Activated T-cell treated with anti-CD3 and anti-CD28 coated beads, Interleukin-2, amount 50 U/mL, for 72 hours (primary cell): ENCODE data around the gene MED29. TPM values are rescaled to one million over a fixed set of nuclear protein-coding genes. Genes with fewer than 3 reads are reported as not detected.

ENCODE experiments used
- ATAC-seq, 2 donors: fragments of 150-1000 bp; cut with Tn5 transposase; replicated peaks in 1 of 2; 2 replicates each; pipeline ENCODE4 v1.10.0; 2021; ENCODE audit warnings: moderate library complexity in 2 of 2, mild to moderate bottlenecking in 1 of 2
- DNase-seq, 2 donors: peaks; one replicate each; pipeline ENCODE4 v3.0.0; 2021 to 2022; ENCODE audit warnings: mixed read lengths in 1 of 2
- H3K27ac Mint-ChIP-seq: one replicate; pipeline ENCODE4 v1.8.0; 2022; ENCODE audit warnings: mild to moderate bottlenecking, moderate library complexity, mixed read lengths
- H3K27me3 Mint-ChIP-seq: one replicate; pipeline ENCODE4 v1.8.0; 2022; ENCODE audit warnings: low read depth, mixed read lengths
- H3K36me3 Mint-ChIP-seq, 2 donors: one replicate each; pipeline ENCODE4 v1.8.0; 2022; ENCODE audit warnings: mixed read lengths in 2 of 2, mild to moderate bottlenecking in 1 of 2; ENCODE audit not compliant: insufficient read depth in 2 of 2
- H3K4me1 Mint-ChIP-seq: one replicate; pipeline ENCODE4 v1.8.0; 2022; ENCODE audit warnings: low read depth, mixed read lengths
- H3K4me3 Mint-ChIP-seq, 2 donors: one replicate each; pipeline ENCODE4 v1.8.0; 2022; ENCODE audit warnings: mild to moderate bottlenecking in 2 of 2, mixed read lengths in 2 of 2, moderate library complexity in 2 of 2
- H3K9me3 Mint-ChIP-seq, 2 donors: one replicate each; pipeline ENCODE4 v1.8.0; 2022; ENCODE audit warnings: mixed read lengths in 2 of 2
- total RNA-seq, 2 donors: library from RNA; stranded (reverse); gene quantifications; one replicate each; pipeline ENCODE4 v1.2.3, GENCODE V29; 2022

The MED29 gene
- total RNA-seq, 2 donors from 2014 or later = 26.4 to 34.3 TPM

DNA sequence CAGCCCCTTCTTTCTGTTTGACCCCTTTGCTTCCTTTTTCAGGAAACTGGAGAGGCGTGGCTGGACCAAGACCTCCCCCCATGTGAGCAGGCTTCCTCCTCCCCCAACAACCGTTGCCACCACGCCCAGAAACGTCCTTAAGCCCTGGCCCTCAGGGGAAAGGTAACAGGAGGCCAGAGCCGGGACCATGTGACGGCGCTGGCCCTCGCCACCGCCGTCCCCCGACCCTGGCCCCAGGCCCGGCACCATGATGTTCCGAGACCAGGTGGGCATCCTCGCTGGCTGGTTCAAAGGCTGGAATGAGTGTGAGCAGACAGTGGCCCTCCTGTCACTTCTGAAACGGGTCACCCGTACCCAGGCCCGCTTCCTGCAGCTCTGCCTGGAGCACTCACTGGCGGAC is 34.5 kb upstream of the MED29 start:
- Mint-ChIP-seq H3K9me3 (no peaks in the 10 kb centered on the region), H3K27me3 (no peaks in the 10 kb centered on the region), H3K36me3 (peaks cover 6 to 27% of the 10 kb centered on the region in 2 donors), H3K4me3 (no peak overlapping the region), H3K27ac (no peak overlapping the region), H3K4me1 (peaks cover 24% of the 10 kb centered on the region)
- DNase-seq (no peak), ATAC-seq (no peak)

DNA sequence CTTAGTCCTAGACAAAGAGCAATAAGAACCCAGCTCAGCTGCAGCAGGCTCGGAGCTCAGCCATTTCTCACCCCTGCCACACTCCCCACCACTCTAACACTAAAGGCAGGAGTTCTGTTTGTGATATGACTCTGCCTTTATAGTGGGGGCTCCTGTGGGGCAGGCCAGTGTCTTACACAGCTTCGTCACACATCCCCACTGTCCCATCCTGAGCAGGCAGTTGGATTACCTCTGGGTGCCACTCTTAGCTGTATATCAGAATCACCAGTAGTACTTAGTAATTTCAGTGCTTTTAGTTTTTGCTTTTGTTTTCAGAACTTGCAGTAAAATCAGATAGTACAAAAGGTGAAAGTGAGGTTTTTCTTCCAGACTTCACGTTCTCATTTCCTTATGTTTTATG is 32.2 kb upstream of the MED29 start:
- no peaks in the 10 kb centered on the region for H3K9me3 Mint-ChIP-seq
- H3K36me3 Mint-ChIP-seq = peaks cover 4 to 26% of the 10 kb centered on the region in 2 donors
- H3K4me1 Mint-ChIP-seq = peaks cover 30% of the 10 kb centered on the region
- H3K4me3 Mint-ChIP-seq = no peak overlapping the region
- no peak for DNase-seq
- ATAC-seq = peak; percentile 43 to 71
- H3K27ac Mint-ChIP-seq = no peak overlapping the region
- H3K27me3 Mint-ChIP-seq = no peaks in the 10 kb centered on the region

DNA sequence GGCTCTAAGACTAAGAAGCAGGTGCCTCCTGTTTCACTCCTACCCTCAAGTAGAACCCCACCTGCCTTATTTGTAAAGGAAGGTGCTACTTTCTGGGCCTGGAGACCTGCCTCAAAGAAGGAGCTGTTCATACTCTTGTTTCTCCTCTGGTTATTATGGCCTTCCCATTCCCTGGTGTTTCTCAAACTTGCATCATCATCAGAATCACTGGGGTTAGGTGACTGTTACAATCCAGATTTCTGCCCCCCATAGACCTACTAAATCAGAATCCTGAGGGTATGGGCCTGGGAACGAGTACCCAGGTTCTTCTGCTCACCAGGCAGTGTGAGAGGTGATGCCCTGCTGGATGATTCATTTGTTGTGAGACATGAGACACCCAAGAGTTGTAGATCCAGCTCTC is 30.6 kb upstream of the MED29 start:
- peaks cover 6 to 25% of the 10 kb centered on the region in 2 donors for H3K36me3 Mint-ChIP-seq
- no peaks in the 10 kb centered on the region for H3K27me3 Mint-ChIP-seq
- peaks cover 31% of the 10 kb centered on the region for H3K4me1 Mint-ChIP-seq
- DNase-seq (no peak), ATAC-seq (no peak)
- no peak overlapping the region for H3K4me3 Mint-ChIP-seq
- H3K9me3 Mint-ChIP-seq = no peaks in the 10 kb centered on the region
- peak overlapping the region; percentile 18 for H3K27ac Mint-ChIP-seq

DNA sequence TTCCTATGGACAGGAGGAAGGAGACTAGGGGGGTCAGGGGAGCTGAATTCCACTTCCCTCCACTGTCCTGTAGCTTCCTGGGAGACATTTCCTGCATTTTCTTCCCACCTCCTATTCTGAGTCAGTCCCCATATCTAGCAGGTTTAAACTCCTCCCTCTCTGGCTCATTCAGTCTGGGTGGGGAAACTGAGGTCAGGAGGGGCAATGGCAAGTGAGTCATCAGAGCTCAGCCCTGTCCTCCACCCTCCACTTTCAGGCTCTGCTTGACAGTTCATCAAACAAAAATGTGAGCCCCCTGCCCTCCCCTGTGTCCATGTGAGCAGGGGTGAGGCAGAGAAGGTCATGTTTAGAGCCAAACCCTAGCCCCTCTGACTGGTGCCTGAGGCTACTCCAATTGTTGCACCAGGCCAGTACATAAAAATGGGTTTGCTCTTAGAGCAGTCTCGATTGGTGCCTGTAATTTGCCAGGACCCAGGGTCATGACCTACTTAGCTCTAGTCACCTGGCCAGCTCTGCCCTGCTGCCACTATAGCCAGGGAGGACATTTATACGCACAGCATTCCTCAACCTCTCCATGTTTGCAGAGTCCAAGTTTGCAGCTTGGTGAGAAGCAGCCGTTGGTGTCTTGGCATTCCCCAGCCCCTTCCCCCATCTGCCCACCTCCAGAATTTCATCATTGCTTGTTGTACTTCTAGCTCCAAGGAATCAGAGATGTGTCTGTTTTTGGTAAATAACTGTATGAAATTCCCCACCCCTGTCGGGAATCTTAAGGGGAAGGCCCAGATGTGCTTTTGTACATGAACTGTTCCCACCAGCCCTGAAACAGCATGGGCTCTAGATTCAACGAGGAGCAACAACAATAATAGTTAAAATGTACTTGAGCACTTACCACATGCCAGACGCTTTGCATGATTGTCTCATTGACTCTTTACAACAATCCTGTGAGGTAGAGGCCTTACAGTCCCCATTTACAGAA is 28.2 kb upstream of the MED29 start:
- Mint-ChIP-seq H3K4me1 (peaks cover 27% of the 10 kb centered on the region), H3K9me3 (no peaks in the 10 kb centered on the region), H3K27me3 (no peaks in the 10 kb centered on the region), H3K27ac (peak overlapping the region; percentile 32), H3K4me3 (no peak overlapping the region), H3K36me3 (peaks cover 4 to 13% of the 10 kb centered on the region in 2 donors)
- DNase-seq = no peak
- ATAC-seq = no peak

DNA sequence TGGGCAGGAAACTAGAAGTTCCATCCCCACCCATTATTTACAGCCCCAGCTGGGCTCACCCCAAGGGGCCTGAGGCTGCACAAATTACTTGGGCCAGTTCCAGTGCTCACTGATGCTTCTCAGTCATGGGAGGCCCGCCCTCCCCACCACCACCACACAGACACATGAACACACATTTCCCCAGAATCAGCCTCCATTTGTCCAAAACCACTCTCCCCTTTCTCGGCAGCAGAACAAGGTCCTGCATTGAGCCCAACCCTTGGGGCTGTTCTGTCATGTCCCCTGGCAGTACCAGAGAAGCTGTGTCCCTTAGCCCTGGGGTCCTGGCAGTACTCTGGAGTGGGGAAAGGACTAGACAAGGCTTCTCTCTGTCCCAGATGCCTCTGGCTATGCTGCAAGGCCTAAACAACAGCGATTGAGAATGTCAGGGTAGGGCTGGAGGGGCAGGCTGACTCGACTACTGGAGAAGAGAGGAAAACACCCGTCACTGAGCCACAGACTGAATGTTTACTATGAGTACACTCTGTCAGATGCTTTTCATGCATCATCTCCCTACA is 27.2 kb upstream of the MED29 start:
- peak overlapping the region; percentile 18 for H3K27ac Mint-ChIP-seq
- H3K4me3 Mint-ChIP-seq = no peak overlapping the region
- peaks cover 22% of the 10 kb centered on the region for H3K4me1 Mint-ChIP-seq
- H3K27me3 Mint-ChIP-seq = no peaks in the 10 kb centered on the region
- H3K36me3 Mint-ChIP-seq = peaks cover 6 to 13% of the 10 kb centered on the region in 2 donors
- ATAC-seq (peak; percentile 41 to 81), DNase-seq (peak in 1 of 2 donors; percentile 8)
- no peaks in the 10 kb centered on the region for H3K9me3 Mint-ChIP-seq

DNA sequence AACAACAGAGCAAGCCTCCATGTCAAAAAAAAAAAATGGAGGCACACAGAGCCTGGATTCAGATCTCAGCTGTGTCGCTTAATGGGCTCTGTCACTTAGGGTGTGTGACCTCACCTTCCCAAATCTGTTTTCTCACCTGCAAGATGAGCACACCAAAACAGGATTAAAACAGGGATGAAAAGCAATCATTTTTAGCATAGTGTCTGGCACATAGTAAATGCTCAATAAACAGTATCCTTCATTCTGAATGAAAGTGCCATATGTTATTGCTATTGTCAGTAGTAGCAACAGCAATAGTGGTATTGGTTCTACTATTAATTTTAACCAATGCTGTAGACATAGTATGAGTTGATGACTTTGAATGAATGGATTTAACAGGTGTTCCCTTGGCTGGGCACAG is 25.6 kb upstream of the MED29 start:
- Mint-ChIP-seq H3K9me3 (no peaks in the 10 kb centered on the region), H3K4me1 (peaks cover 16% of the 10 kb centered on the region), H3K36me3 (peaks cover 6 to 7% of the 10 kb centered on the region in 2 donors), H3K27me3 (no peaks in the 10 kb centered on the region), H3K4me3 (no peak overlapping the region), H3K27ac (no peak overlapping the region)
- DNase-seq = no peak
- ATAC-seq = no peak

DNA sequence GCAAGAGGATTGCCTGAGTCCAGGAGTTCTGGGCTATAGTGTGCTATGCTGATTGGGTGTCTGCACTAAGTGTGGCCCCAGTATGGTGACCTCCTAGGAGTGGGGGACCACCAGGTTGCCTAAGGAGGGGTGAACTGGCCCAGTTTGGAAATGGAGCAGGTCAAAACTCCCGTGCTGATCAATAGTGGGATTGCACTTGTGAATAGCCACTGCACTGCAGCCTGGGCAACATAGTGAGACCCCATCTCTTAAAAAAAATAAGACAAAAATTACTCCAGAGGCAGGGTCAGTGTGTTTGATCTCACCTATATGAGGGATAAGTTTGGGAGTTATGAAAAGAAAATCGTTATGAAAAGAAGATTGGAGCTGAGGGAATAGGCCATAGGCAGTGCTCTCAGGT is 22.0 kb upstream of the MED29 start:
- peaks cover 7 to 13% of the 10 kb centered on the region in 2 donors for H3K36me3 Mint-ChIP-seq
- no peak for DNase-seq
- H3K27me3 Mint-ChIP-seq = no peaks in the 10 kb centered on the region
- no peaks in the 10 kb centered on the region for H3K9me3 Mint-ChIP-seq
- no peak overlapping the region for H3K27ac Mint-ChIP-seq
- no peak for ATAC-seq
- no peak overlapping the region for H3K4me3 Mint-ChIP-seq
- no peaks in the 10 kb centered on the region for H3K4me1 Mint-ChIP-seq

DNA sequence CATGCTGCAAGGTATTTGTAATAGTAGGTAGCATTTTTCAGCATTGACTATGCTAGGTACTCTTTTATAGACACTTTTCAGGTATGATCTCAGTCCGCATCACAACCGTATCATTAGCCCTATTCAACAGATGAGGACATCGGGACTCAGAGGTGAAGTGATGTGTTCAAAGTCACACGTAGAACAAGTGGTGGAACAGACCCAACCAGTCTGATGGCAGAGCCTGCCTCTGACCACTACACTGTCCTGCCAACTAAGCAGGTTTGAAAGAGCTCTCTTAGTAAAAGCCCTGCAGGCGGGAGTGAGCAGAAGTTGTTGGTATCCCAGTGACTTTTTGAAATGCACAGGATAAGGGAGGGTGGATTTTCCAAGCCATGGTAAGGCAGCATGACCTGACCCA is 20.4 kb upstream of the MED29 start:
- H3K27ac Mint-ChIP-seq = peak overlapping the region; percentile 26
- H3K9me3 Mint-ChIP-seq = no peaks in the 10 kb centered on the region
- no peaks in the 10 kb centered on the region for H3K27me3 Mint-ChIP-seq
- no peaks in the 10 kb centered on the region for H3K4me1 Mint-ChIP-seq
- DNase-seq (no peak), ATAC-seq (no peak)
- no peak overlapping the region for H3K4me3 Mint-ChIP-seq
- H3K36me3 Mint-ChIP-seq = peaks cover 5 to 10% of the 10 kb centered on the region in 2 donors

DNA sequence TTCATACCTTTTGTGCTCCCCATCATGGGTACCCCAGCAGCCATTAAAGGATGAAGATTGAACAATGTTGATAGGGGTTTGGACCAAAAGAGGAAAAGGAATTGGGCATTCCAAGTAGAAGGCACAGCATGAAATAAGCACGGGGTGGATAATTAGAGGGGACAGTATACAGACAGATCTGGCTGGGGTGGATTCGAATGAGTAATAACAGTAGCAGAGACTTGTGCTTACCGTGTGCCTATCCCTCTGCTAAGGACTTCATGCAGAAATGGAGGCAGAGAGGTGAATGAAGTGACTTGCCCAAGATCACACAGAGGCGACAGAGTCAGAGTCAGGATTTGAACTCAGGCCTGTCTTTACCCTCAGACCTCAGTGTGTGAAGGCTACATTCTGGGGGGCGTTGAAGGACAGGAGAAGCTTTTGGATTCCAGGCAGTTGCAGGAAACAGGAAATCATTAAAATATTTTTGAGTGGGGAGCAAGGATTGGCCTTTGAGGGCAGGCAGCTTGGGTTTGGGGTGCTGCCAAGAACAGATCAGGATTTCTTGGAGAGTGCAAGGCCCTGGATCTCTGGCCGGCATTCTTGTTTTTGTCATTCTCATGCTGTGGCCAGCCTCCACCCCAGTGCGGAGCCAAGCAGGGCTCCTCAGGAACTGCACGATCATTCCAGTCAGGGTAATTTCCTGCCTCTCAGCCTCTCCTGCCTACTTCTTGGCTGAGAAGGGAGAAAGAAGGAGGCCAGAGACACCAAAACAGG is 19.0 kb upstream of the MED29 start:
- DNase-seq (no peak), ATAC-seq (no peak)
- Mint-ChIP-seq H3K27ac (peak overlapping the region; percentile 35), H3K4me1 (no peaks in the 10 kb centered on the region), H3K4me3 (no peak overlapping the region), H3K27me3 (no peaks in the 10 kb centered on the region), H3K36me3 (peaks cover 8 to 13% of the 10 kb centered on the region in 2 donors), H3K9me3 (no peaks in the 10 kb centered on the region)

DNA sequence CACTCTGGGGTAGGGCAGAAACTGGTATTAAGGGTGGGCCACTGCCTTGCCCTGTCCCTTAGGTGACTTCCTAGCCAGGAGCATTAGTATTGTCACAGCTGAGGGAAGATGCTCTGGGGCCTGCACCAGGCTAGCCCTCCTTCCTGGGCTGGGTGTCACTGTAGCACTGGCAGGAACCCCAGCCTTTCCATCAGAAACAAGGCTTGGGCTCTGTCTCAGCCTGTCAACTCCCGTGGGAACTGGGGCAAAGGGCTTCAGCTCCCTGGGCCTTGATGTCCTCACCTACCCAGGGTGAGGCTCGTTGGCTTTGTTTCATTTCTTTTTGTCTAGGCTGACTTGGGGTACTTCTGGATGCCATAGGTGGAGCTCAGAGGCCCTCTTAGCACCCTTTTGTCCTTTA is 18.2 kb upstream of the MED29 start:
- H3K4me1 Mint-ChIP-seq = no peaks in the 10 kb centered on the region
- DNase-seq (no peak), ATAC-seq (no peak)
- no peak overlapping the region for H3K4me3 Mint-ChIP-seq
- peaks cover 8 to 17% of the 10 kb centered on the region in 2 donors for H3K36me3 Mint-ChIP-seq
- H3K27ac Mint-ChIP-seq = peak overlapping the region; percentile 2
- H3K9me3 Mint-ChIP-seq = no peaks in the 10 kb centered on the region
- no peaks in the 10 kb centered on the region for H3K27me3 Mint-ChIP-seq

DNA sequence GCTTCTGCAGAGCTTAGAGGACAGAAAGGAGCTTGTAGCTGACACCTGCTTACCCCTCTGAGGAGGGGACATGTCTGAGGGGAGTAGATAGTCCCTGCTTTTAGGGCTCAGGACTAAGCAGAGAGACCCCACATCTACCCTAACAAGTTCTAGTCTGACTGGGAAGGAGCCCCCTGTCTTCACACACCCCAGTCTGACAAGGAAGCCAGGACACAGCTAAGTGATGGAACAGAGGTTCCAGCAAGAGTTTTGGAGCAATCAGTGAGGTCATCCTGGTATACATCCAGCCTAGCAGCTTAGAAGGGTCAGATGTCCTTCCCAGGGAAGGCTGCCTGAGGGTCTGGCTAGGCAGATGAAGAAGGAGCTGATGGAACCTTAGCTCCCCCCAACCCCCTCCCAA is 15.2 kb upstream of the MED29 start:
- no peaks in the 10 kb centered on the region for H3K4me1 Mint-ChIP-seq
- ATAC-seq = no peak

DNA sequence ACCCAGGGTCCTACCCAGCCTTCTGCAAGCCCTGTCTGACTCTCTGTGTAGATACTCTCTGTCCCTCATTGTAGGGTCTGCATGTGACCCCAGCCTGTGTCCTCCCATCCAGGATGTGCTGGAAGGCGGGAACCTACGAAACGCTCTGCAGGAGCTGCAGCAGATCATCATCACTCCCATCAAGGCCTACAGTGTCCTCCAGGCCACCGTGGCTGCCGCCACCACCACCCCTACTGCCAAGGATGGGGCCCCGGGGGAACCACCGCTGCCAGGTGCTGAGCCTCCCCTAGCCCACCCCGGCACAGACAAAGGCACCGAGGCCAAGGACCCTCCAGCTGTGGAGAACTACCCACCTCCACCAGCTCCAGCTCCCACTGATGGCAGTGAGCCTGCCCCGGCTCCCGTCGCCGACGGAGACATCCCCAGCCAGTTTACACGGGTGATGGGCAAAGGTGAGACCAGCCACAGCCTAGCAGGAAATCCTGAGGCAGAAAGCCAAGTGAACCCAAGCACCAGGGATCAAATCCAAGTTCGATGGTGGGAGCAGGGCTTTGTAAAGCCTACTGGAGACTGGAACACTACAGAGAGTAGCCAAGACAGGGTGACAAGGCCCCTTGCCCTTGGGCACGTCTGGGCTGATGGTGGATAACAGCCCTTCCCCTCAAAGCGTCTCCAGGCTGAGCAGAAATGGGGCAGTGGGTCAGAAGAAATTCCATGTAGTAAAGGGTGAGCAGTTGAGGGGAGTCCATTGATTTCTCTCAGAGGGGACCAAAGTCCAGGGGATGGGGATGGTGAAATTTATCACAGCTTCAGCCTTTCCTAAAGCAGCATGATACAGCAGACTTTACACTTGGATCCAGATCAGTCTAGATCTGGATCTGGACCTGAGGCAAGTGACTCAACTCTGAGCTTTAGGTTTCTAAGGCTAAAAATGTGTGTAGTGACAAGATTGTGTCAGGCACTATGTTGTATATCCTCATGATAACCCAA is 13.5 kb upstream of the MED29 start:
- ATAC-seq (no peak), DNase-seq (no peak)
- no peaks in the 10 kb centered on the region for H3K9me3 Mint-ChIP-seq
- H3K36me3 Mint-ChIP-seq = peaks cover 3 to 20% of the 10 kb centered on the region in 2 donors
- no peak overlapping the region for H3K27ac Mint-ChIP-seq
- H3K27me3 Mint-ChIP-seq = no peaks in the 10 kb centered on the region
- no peak overlapping the region for H3K4me3 Mint-ChIP-seq
- H3K4me1 Mint-ChIP-seq = no peaks in the 10 kb centered on the region

More for the DNA sequence above, 15.2 kb upstream of the MED29 start:
- Mint-ChIP-seq H3K27ac (no peak overlapping the region), H3K9me3 (no peaks in the 10 kb centered on the region), H3K36me3 (peaks cover 7 to 18% of the 10 kb centered on the region in 2 donors), H3K27me3 (no peaks in the 10 kb centered on the region), H3K4me3 (no peak overlapping the region)
- DNase-seq = no peak
